HCT116 (cell line): ENCODE results near the gene ERG. TPM values are rescaled to one million over a fixed set of nuclear protein-coding genes. Genes with fewer than 3 reads are reported as not detected.

Experiments used
- ATAC-seq: fragments of 200-7000 bp; cut with Tn5 transposase; 2 replicates; pipeline ENCODE4 v1.9.1; 2020; ENCODE audit warnings: mild to moderate bottlenecking, moderate library complexity
- BruUV-seq: library from RNA; stranded (reverse); fragments of 400-500 nt; replicated peaks from 2 replicates; lab custom pipeline; 2021; lab: Mats Ljungman, UMichigan
- CTCF ChIA-PET: fragments of 300-600 bp; sonication (Branson Sonifier 250); formaldehyde crosslinking; loops from one replicate; lab custom pipeline; 2021; ENCODE audit warnings: antibody characterized with exemption; lab: Charles Lee
- POLR2A ChIA-PET: fragments of 300-600, 350-600 bp; sonication (Branson Sonifier 250); formaldehyde crosslinking; loops from one replicate; lab custom pipeline; 2021; ENCODE audit warnings: antibody characterized with exemption; lab: Charles Lee
- RAD21 ChIA-PET, 2 experiments: fragments of 300-600 bp; sonication (Branson Sonifier 250); formaldehyde crosslinking; loops; one replicate each; lab custom pipeline; 2023; ENCODE audit warnings: low total read pairs in 2 of 2; ENCODE audit not compliant: uncharacterized antibody in 2 of 2, unreplicated experiment in 2 of 2, low non-redundant PET in 1 of 2; lab: Charles Lee
- DNase-seq: peaks from one replicate; pipeline ENCODE4 v3.0.0-alpha.2; 2010; ENCODE audit warnings: low read depth, low spot score
- H2AFZ ChIP-seq: fragments of 200-600 bp; shearing (Covaris generic), sonication (generic); 2 replicates; pipeline ENCODE4 v1.6.1; 2017; ENCODE audit warnings: low read depth, mixed run types, mixed read lengths, antibody characterized with exemption, low read length; ENCODE audit not compliant: poor library complexity, severe bottlenecking
- H3K27ac ChIP-seq: 2 replicates; pipeline ENCODE4 v1.5.1; 2012; ENCODE audit warnings: low read depth, low read length
- H3K27me3 ChIP-seq: fragments of 200-600 bp; sonication (generic); 2 replicates; pipeline ENCODE4 v1.6.1; 2016; ENCODE audit warnings: mixed run types, low read length, mixed read lengths; ENCODE audit not compliant: insufficient read depth
- H3K36me3 ChIP-seq, 2 experiments: fragments of 200-500 bp in 1 of 2; fragments of 200-600 bp in 1 of 2; sonication (Bioruptor generic) in 1 of 2; sonication (generic) in 1 of 2; 2 replicates each; pipeline versions ENCODE4 v1.5.1 to v1.6.1; 2014 to 2016; ENCODE audit warnings: low read length in 2 of 2, inconsistent platforms in 1 of 2, mixed read lengths in 1 of 2, mixed run types in 1 of 2; ENCODE audit not compliant: insufficient read depth in 2 of 2, control insufficient read depth in 1 of 2
- H3K4me1 ChIP-seq, 2 experiments: fragments of 200-600 bp in 1 of 2; sonication (generic) in 1 of 2; 2 replicates each; pipeline versions ENCODE4 v1.5.1 to v1.6.1; 2012 to 2017; ENCODE audit warnings: low read length in 2 of 2, inconsistent platforms in 1 of 2, mild to moderate bottlenecking in 1 of 2, mixed read lengths in 1 of 2, mixed run types in 1 of 2, moderate library complexity in 1 of 2; ENCODE audit not compliant: insufficient read depth in 2 of 2, control insufficient read depth in 1 of 2
- H3K4me2 ChIP-seq: fragments of 200-600 bp; sonication (generic); 2 replicates; pipeline ENCODE4 v1.6.1; 2017; ENCODE audit warnings: mixed run types, low read length, mixed read lengths
- H3K4me3 ChIP-seq, 2 experiments: fragments of 200-600 bp in 1 of 2; sonication (generic) in 1 of 2; replicated peaks in 1 of 2; 2 replicates each; pipeline ENCODE4 v1.5.1; 2011 to 2016; ENCODE audit warnings: low read length in 2 of 2, control low read depth in 1 of 2, low read depth in 1 of 2, mild to moderate bottlenecking in 1 of 2, mixed read lengths in 1 of 2, mixed run types in 1 of 2
- H3K79me2 ChIP-seq: fragments of 200-600 bp; sonication (generic); 2 replicates; pipeline ENCODE4 v1.6.1; 2017; ENCODE audit warnings: mild to moderate bottlenecking, mixed run types, low read length, moderate library complexity, mixed read lengths; ENCODE audit not compliant: insufficient read depth
- H3K9ac ChIP-seq: fragments of 200-600 bp; sonication (generic); 2 replicates; pipeline ENCODE4 v1.6.1; 2016; ENCODE audit warnings: low read length, mixed read lengths
- H3K9me2 ChIP-seq: fragments of 200-600 bp; sonication (generic), shearing (Covaris generic); 2 replicates; pipeline ENCODE4 v1.6.1; 2017; ENCODE audit warnings: mixed run types, mild to moderate bottlenecking, moderate library complexity; ENCODE audit not compliant: insufficient read depth
- H3K9me3 ChIP-seq, 2 experiments: fragments of 200-500 bp in 1 of 2; fragments of 200-600 bp in 1 of 2; sonication (Bioruptor generic) in 1 of 2; sonication (generic) in 1 of 2; 2 replicates each; pipeline ENCODE4 v1.6.1; 2014 to 2017; ENCODE audit warnings: low read length in 2 of 2, mixed read lengths in 2 of 2, inconsistent platforms in 1 of 2, low read depth in 1 of 2, mild to moderate bottlenecking in 1 of 2, mixed run types in 1 of 2, moderate library complexity in 1 of 2; ENCODE audit not compliant: control insufficient read depth in 1 of 2, insufficient read depth in 1 of 2
- H4K20me1 ChIP-seq: fragments of 200-600 bp; sonication (generic), shearing (Covaris generic); 2 replicates; pipeline ENCODE4 v1.6.1; 2017; ENCODE audit warnings: mixed run types, mild to moderate bottlenecking, moderate library complexity; ENCODE audit not compliant: insufficient read depth
- ATF3 ChIP-seq: IDR thresholded peaks from 2 replicates; pipeline ENCODE4 v1.6.1; 2012
- CBX3 ChIP-seq: IDR thresholded peaks from 2 replicates; pipeline ENCODE4 v1.6.1; 2012; ENCODE audit warnings: low read depth
- CEBPB ChIP-seq: IDR thresholded peaks from 2 replicates; pipeline ENCODE4 v1.6.1; 2012; ENCODE audit warnings: low read depth
- CTCF ChIP-seq, 3 experiments: fragments of 200-600 bp in 1 of 3; sonication (generic) in 1 of 3; IDR thresholded peaks in 2 of 3; conservative IDR thresholded peaks in 1 of 3; 2 replicates each; pipeline ENCODE4 v1.5.1; 2012 to 2017; ENCODE audit warnings: low read depth in 2 of 3, low read length in 2 of 3, antibody characterized with exemption in 1 of 3, borderline replicate concordance in 1 of 3, control low read depth in 1 of 3, mild to moderate bottlenecking in 1 of 3, mixed read lengths in 1 of 3, mixed run types in 1 of 3, moderate library complexity in 1 of 3; ENCODE audit not compliant: insufficient read depth in 1 of 3
- EGR1 ChIP-seq: IDR thresholded peaks from 2 replicates; pipeline ENCODE4 v1.6.1; 2012; ENCODE audit warnings: low read depth
- EZH2 ChIP-seq: fragments of 200-600 bp; sonication (generic); IDR thresholded peaks from 2 replicates; pipeline ENCODE4 v1.6.1; 2017; ENCODE audit warnings: antibody characterized with exemption, mixed run types
- EZH2phosphoT487 ChIP-seq: fragments of 200-600 bp; IDR thresholded peaks from 2 replicates; pipeline ENCODE4 v1.6.1; 2018; ENCODE audit warnings: antibody characterized with exemption, borderline replicate concordance
- MAX ChIP-seq: IDR thresholded peaks from 2 replicates; pipeline ENCODE4 v1.6.1; 2012
- POLR2A ChIP-seq: IDR thresholded peaks from 2 replicates; pipeline ENCODE4 v1.7.0; 2011; ENCODE audit warnings: borderline replicate concordance; ENCODE audit not compliant: insufficient read depth, insufficient read length; ENCODE audit errors: extremely low read depth
- POLR2AphosphoS5 ChIP-seq: IDR thresholded peaks from 2 replicates; pipeline ENCODE4 v1.6.1; 2011; ENCODE audit warnings: mild to moderate bottlenecking, low read depth, low read length, moderate library complexity
- RAD21 ChIP-seq: IDR thresholded peaks from 2 replicates; pipeline ENCODE4 v1.6.1; 2012; ENCODE audit warnings: low read depth, mild to moderate bottlenecking
- SP1 ChIP-seq: IDR thresholded peaks from 2 replicates; pipeline ENCODE4 v1.6.1; 2012; ENCODE audit warnings: low read depth
- SRF ChIP-seq: IDR thresholded peaks from 2 replicates; pipeline ENCODE4 v1.6.1; 2012; ENCODE audit warnings: low read depth
- TCF7L2 ChIP-seq: IDR thresholded peaks from 2 replicates; pipeline ENCODE4 v1.7.0; 2011; ENCODE audit warnings: borderline replicate concordance, inconsistent platforms; ENCODE audit not compliant: insufficient read depth, insufficient read length; ENCODE audit errors: extremely low read depth
- ZBTB33 ChIP-seq: IDR thresholded peaks from 2 replicates; pipeline ENCODE4 v1.6.1; 2011; ENCODE audit warnings: mild to moderate bottlenecking, low read length, moderate library complexity; ENCODE audit not compliant: insufficient replicate concordance; ENCODE audit errors: extremely low read depth
- ZFX ChIP-seq: fragments of 450-650 bp; IDR thresholded peaks from 2 replicates; pipeline ENCODE4 v1.6.1; 2017
- ZNF274 ChIP-seq: fragments of 200-500 bp; sonication (Bioruptor generic); IDR thresholded peaks from 2 replicates; pipeline ENCODE4 v1.6.1; 2014; ENCODE audit warnings: mild to moderate bottlenecking, low read depth, low read length, inconsistent platforms
- intact Hi-C: fragments of 100-400 bp; cut with micrococcal nuclease; formaldehyde crosslinking; loops from 2 replicates; pipeline ENCODE4 v1.10.0; 2022
- total RNA-seq: library from RNA; stranded (reverse); gene quantifications from one replicate; pipeline ENCODE4 v1.2.1, GENCODE V29; 2021; ENCODE audit not compliant: unreplicated experiment

Gene ERG
- total RNA-seq, 1 experiment from 2014 or later: 0.17 TPM

- H2AFZ ChIP-seq: no peak overlapping the region
- H3K4me3 ChIP-seq: no peak overlapping the region
- H3K27me3 ChIP-seq: peaks cover 15% of the 10 kb centered on the region; the same call in 1 of the 2 replicates
- ChIA-PET POLR2A (no interaction called here), RAD21 (no interaction called here), CTCF (no interaction called here)
- H3K9me2 ChIP-seq: no peaks in the 10 kb centered on the region
- TF ChIP-seq EGR1: no peak
- no peak for TF ChIP-seq ATF3
- no peak for TF ChIP-seq POLR2A
- TF ChIP-seq CEBPB: no peak
- TF ChIP-seq EZH2phosphoT487: no peak
- TF ChIP-seq EZH2: no peak
- TF ChIP-seq CTCF (IDR thresholded peaks at IDR 0.05 in 2 of 3, conservative IDR thresholded peaks at IDR 0.05 in 1 of 3; ENCODE audit: borderline replicate concordance in 1 of 3, insufficient read depth in 1 of 3, low read depth in 2 of 3, low read length in 2 of 3): no peak
- TF ChIP-seq CBX3: no peak
- TF ChIP-seq SP1: no peak
- no peak for TF ChIP-seq ZNF274
- TF ChIP-seq TCF7L2: no peak
- no peak for TF ChIP-seq ZFX
- no peak for TF ChIP-seq SRF
- TF ChIP-seq POLR2AphosphoS5: no peak
- no peak for TF ChIP-seq ZBTB33
- no peak for TF ChIP-seq MAX
- TF ChIP-seq RAD21: no peak
- H3K9me3 ChIP-seq: no peaks in the 10 kb centered on the region
- H3K4me2 ChIP-seq: no peak overlapping the region
- ATAC-seq (no peak), DNase-seq (no peak)
- no peaks in the 10 kb centered on the region for H3K79me2 ChIP-seq
- H4K20me1 ChIP-seq: no peaks in the 10 kb centered on the region
- BruUV-seq: no TSS peak
- H3K27ac ChIP-seq: no peak overlapping the region
- no peaks in the 10 kb centered on the region for H3K4me1 ChIP-seq
- intact Hi-C loops: no loop called here
- no peaks in the 10 kb centered on the region for H3K36me3 ChIP-seq
- no peak overlapping the region for H3K9ac ChIP-seq
These were observed 114.1 kb downstream of the ERG start for GRCh38 chr21:38384238-38384560.
